GM12878 (cell line): ENCODE results near the gene KRT222.

Source experiments
- SMAD1 ChIP-seq: fragments of 450-650 bp; IDR thresholded peaks from 2 replicates; pipeline ENCODE4 v1.6.1; 2018; ENCODE audit warnings: mild to moderate bottlenecking, low read depth; ENCODE audit not compliant: partially characterized antibody
- TF ChIP-seq, protein P1 (sequence below), 3 experiments: IDR thresholded peaks in 2 of 3; conservative IDR thresholded peaks in 1 of 3; 2 replicates each; pipeline ENCODE4 v1.5.1; 2011; ENCODE audit warnings: low read depth in 3 of 3, low read length in 3 of 3, mild to moderate bottlenecking in 3 of 3, control low read depth in 2 of 3, moderate library complexity in 2 of 3, inconsistent platforms in 1 of 3, mixed read lengths in 1 of 3; ENCODE audit not compliant: control insufficient read depth in 2 of 3, insufficient read depth in 1 of 3; ENCODE audit errors: extremely low read depth in 1 of 3
- TF ChIP-seq, protein P2 (sequence below): fragments of 450-650 bp; IDR thresholded peaks from 2 replicates; pipeline ENCODE4 v1.6.1; 2017; ENCODE audit warnings: mild to moderate bottlenecking

DNA sequence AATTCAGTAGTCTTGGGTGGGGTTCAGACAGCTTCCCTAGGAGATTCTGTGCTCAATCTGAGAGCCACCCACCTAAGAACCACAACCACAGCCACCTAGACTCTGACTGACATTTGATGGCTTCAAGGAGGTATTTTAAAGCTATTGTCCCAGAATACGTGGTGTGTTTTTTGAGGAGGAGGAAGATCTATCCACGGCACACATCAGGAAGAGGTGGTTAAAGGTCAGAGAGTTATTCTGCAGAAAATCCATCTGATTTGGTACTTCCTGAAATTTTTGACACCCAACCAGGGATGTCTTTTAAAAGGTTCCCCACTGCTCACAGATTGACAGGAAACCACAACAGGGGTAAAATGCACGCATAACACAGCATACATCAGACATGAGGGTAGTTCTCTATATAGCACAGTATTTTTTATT lies 42.5 kb downstream of the KRT222 start:
- TF ChIP-seq, protein P1, sequence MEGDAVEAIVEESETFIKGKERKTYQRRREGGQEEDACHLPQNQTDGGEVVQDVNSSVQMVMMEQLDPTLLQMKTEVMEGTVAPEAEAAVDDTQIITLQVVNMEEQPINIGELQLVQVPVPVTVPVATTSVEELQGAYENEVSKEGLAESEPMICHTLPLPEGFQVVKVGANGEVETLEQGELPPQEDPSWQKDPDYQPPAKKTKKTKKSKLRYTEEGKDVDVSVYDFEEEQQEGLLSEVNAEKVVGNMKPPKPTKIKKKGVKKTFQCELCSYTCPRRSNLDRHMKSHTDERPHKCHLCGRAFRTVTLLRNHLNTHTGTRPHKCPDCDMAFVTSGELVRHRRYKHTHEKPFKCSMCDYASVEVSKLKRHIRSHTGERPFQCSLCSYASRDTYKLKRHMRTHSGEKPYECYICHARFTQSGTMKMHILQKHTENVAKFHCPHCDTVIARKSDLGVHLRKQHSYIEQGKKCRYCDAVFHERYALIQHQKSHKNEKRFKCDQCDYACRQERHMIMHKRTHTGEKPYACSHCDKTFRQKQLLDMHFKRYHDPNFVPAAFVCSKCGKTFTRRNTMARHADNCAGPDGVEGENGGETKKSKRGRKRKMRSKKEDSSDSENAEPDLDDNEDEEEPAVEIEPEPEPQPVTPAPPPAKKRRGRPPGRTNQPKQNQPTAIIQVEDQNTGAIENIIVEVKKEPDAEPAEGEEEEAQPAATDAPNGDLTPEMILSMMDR (IDR thresholded peaks at IDR 0.05 in 2 of 3, conservative IDR thresholded peaks at IDR 0.05 in 1 of 3; ENCODE audit: control insufficient read depth in 2 of 3, extremely low read depth in 1 of 3, insufficient read depth in 1 of 3, low read depth in 3 of 3, low read length in 3 of 3): no peak
- TF ChIP-seq, protein P2, sequence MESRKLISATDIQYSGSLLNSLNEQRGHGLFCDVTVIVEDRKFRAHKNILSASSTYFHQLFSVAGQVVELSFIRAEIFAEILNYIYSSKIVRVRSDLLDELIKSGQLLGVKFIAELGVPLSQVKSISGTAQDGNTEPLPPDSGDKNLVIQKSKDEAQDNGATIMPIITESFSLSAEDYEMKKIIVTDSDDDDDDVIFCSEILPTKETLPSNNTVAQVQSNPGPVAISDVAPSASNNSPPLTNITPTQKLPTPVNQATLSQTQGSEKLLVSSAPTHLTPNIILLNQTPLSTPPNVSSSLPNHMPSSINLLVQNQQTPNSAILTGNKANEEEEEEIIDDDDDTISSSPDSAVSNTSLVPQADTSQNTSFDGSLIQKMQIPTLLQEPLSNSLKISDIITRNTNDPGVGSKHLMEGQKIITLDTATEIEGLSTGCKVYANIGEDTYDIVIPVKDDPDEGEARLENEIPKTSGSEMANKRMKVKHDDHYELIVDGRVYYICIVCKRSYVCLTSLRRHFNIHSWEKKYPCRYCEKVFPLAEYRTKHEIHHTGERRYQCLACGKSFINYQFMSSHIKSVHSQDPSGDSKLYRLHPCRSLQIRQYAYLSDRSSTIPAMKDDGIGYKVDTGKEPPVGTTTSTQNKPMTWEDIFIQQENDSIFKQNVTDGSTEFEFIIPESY: no peak
- TF ChIP-seq SMAD1: no peak
